Activated B cell treated with CpG ODN at 0.5 μM for 24 hours (primary cell): ENCODE results near the gene DMRT2. TPM values are rescaled to one million over a fixed set of nuclear protein-coding genes. Genes with fewer than 3 reads are reported as not detected.

Experiments
- ATAC-seq: fragments of 200-7000 bp; cut with Tn5 transposase; one replicate; pipeline ENCODE4 v1.10.0; 2021; ENCODE audit warnings: low read depth, mild to moderate bottlenecking, moderate library complexity
- CTCF ChIA-PET: fragments of 350-600 bp; sonication (Branson Sonifier 250); formaldehyde crosslinking; loops from one replicate; lab custom pipeline; 2021; ENCODE audit warnings: antibody characterized with exemption; lab: Charles Lee
- POLR2A ChIA-PET: fragments of 350-600 bp; sonication (Branson Sonifier 250); formaldehyde crosslinking; loops from one replicate; lab custom pipeline; 2021; ENCODE audit warnings: antibody characterized with exemption; lab: Charles Lee
- DNase-seq: peaks from one replicate; pipeline ENCODE4 v3.0.0; 2022
- H3K27ac Mint-ChIP-seq: one replicate; pipeline ENCODE4 v1.8.0; 2020; ENCODE audit warnings: mixed read lengths
- H3K27me3 Mint-ChIP-seq: one replicate; pipeline ENCODE4 v1.8.0; 2021; ENCODE audit warnings: mixed read lengths
- H3K36me3 Mint-ChIP-seq: one replicate; pipeline ENCODE4 v1.8.0; 2021; ENCODE audit warnings: low read depth, mixed read lengths
- H3K4me1 Mint-ChIP-seq: one replicate; pipeline ENCODE4 v1.8.0; 2021; ENCODE audit warnings: mixed read lengths
- H3K4me3 Mint-ChIP-seq: one replicate; pipeline ENCODE4 v1.8.0; 2020; ENCODE audit warnings: mild to moderate bottlenecking, mixed read lengths
- H3K9me3 Mint-ChIP-seq: one replicate; pipeline ENCODE4 v1.8.0; 2020; ENCODE audit warnings: mixed read lengths
- CTCF ChIP-seq: fragments of 200-600 bp; IDR thresholded peaks from one replicate; pipeline ENCODE4 v1.8.0; 2022; ENCODE audit warnings: antibody characterized with exemption, mild to moderate bottlenecking
- intact Hi-C: fragments of 100-400 bp; cut with micrococcal nuclease; formaldehyde crosslinking; loops from one replicate; pipeline ENCODE4 v1.15.1; 2024
- total RNA-seq: library from RNA; stranded (reverse); gene quantifications from 2 replicates; pipeline ENCODE4 v1.2.3, GENCODE V29; 2022

The DMRT2 gene
- total RNA-seq, 1 donor from 2014 or later = not detected

DNA sequence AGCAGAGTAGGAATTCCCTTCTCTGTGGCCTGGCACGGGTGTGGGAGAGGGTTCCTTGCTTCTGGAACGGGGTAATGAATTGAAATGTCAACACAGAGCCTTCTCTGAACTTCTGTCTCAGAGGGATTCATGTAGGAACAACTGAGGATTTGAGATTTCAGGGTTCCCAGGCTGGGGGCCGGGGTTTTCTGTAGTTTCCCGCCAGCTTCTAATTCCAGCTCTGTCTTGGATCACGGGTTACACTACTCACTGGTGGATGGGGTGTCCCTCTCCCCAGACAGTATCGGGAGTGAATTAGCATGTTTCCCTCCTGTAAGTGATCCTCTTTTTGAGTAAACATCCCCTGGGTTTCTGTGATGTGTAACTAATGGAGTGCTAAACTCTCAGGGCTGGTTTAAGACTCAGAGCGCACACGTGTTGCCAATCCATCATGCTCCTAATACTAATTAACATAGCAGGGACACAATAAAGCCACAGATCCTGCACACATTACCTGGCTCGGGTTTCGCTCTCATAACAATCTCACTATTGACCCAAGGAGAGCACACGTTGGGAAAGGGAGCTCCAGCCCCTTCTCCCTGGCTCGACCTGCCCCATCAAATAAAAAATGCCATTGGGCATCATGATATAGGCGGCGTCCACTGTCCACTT lies 18.1 kb upstream of the DMRT2 start:
- CTCF ChIA-PET = no interaction called here
- no peaks in the 10 kb centered on the region for H3K9me3 Mint-ChIP-seq
- no peaks in the 10 kb centered on the region for H3K36me3 Mint-ChIP-seq
- no peak for TF ChIP-seq CTCF
- DNase-seq (no peak), ATAC-seq (no peak)
- H3K4me1 Mint-ChIP-seq = no peaks in the 10 kb centered on the region
- no peak overlapping the region for H3K4me3 Mint-ChIP-seq
- POLR2A ChIA-PET = no interaction called here
- H3K27ac Mint-ChIP-seq = no peak overlapping the region
- intact Hi-C loops = no loop called here
- peaks cover 19% of the 10 kb centered on the region for H3K27me3 Mint-ChIP-seq

- ATAC-seq = no peak
- H3K36me3 Mint-ChIP-seq = no peaks in the 10 kb centered on the region
- intact Hi-C loops = no loop called here
- no peak for DNase-seq
- ChIA-PET CTCF (no interaction called here), POLR2A (no interaction called here)
- H3K4me1 Mint-ChIP-seq = no peaks in the 10 kb centered on the region
- no peak overlapping the region for H3K27ac Mint-ChIP-seq
- no peak overlapping the region for H3K4me3 Mint-ChIP-seq
- TF ChIP-seq CTCF = no peak
- H3K9me3 Mint-ChIP-seq = no peaks in the 10 kb centered on the region
- H3K27me3 Mint-ChIP-seq = peaks cover 20% of the 10 kb centered on the region
Measured at GRCh38 chr9:1034271-1034670, 15.9 kb upstream of the DMRT2 start.

DNA sequence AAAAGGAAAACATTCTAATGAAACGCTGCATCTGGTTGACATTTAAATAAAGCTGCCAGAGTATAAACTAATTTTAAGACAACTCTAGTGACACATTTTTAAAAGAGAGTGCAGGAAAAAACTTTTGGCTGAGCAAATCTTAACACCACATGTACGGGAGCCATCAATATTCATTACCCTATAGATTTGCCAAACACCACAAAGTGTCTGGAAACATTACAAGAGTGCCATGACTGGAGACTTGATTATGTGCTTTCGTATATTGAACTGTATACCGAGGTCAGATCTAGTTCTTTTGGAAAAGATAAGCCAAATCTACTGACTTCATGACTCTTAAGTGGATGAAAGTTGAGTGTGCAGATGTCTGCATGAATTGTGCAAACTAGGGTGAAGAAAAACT lies 10.6 kb upstream of the DMRT2 start:
- ATAC-seq = no peak
- CTCF ChIA-PET = no interaction called here
- intact Hi-C loops = no loop called here
- no peak overlapping the region for H3K27ac Mint-ChIP-seq
- no peak for DNase-seq
- no peaks in the 10 kb centered on the region for H3K4me1 Mint-ChIP-seq
- no peak overlapping the region for H3K4me3 Mint-ChIP-seq
- no peak for TF ChIP-seq CTCF
- no peaks in the 10 kb centered on the region for H3K9me3 Mint-ChIP-seq
- POLR2A ChIA-PET = no interaction called here
- H3K36me3 Mint-ChIP-seq = no peaks in the 10 kb centered on the region
- peaks cover 40% of the 10 kb centered on the region for H3K27me3 Mint-ChIP-seq

GRCh38 chr9:1042466-1042865 lies 7.7 kb upstream of the DMRT2 start:
- peaks cover 55% of the 10 kb centered on the region for H3K27me3 Mint-ChIP-seq
- no peaks in the 10 kb centered on the region for H3K9me3 Mint-ChIP-seq
- no peaks in the 10 kb centered on the region for H3K36me3 Mint-ChIP-seq
- ChIA-PET CTCF (no interaction called here), POLR2A (no interaction called here)
- H3K27ac Mint-ChIP-seq = no peak overlapping the region
- H3K4me3 Mint-ChIP-seq = no peak overlapping the region
- intact Hi-C loops = no loop called here
- no peak for ATAC-seq
- peaks cover 6% of the 10 kb centered on the region for H3K4me1 Mint-ChIP-seq
- DNase-seq = no peak
- no peak for TF ChIP-seq CTCF

- peaks cover 22% of the 10 kb centered on the region for H3K4me1 Mint-ChIP-seq
- intact Hi-C loops = loop anchor here (5.0 kb wide), 1 partner anchor 202 kb away; the partner anchor contains the start of gene DMRT1
- H3K36me3 Mint-ChIP-seq = peaks cover 2% of the 10 kb centered on the region
- ChIA-PET CTCF (no interaction called here), POLR2A (no interaction called here)
- no peak for DNase-seq
- H3K27ac Mint-ChIP-seq = no peak overlapping the region
- no peak overlapping the region for H3K4me3 Mint-ChIP-seq
- no peak for TF ChIP-seq CTCF
- peaks cover 66% of the 10 kb centered on the region for H3K27me3 Mint-ChIP-seq
- ATAC-seq = no peak
- peaks cover 5% of the 10 kb centered on the region for H3K9me3 Mint-ChIP-seq
Measured at GRCh38 chr9:1044643-1045042, 5.5 kb upstream of the DMRT2 start.
